BLaER1 treated with 17β-estradiol and CSF1 and Interleukin-3, amounts not matched to agents 10 nM and 100 nM (cell line): Measurements from ENCODE around the gene GPR89A.
"Not testable (repeated sequence)": the region's sequence is repeated elsewhere in the genome, so short reads cannot be mapped to it uniquely, and the experiment has no call there.

Experiments used
- H3K27ac ChIP-seq, 11 experiments: shearing (Covaris generic); formaldehyde crosslinking; 2 replicates each; pipeline ENCODE4 v1.8.1; 2022
- H3K27me3 ChIP-seq, 11 experiments: shearing (Covaris generic); formaldehyde crosslinking; 2 replicates each; pipeline ENCODE4 v1.8.1; 2022
- H3K36me3 ChIP-seq, 11 experiments: shearing (Covaris generic); formaldehyde crosslinking; 2 replicates each; pipeline ENCODE4 v1.8.1; 2022
- H3K4me1 ChIP-seq, 10 experiments: shearing (Covaris generic); formaldehyde crosslinking; 2 replicates each; pipeline ENCODE4 v1.8.1; 2022
- H3K4me2 ChIP-seq, 11 experiments: shearing (Covaris generic); formaldehyde crosslinking; 2 replicates each; pipeline ENCODE4 v1.8.1; 2022
- H3K4me3 ChIP-seq, 10 experiments: shearing (Covaris generic); formaldehyde crosslinking; 2 replicates each; pipeline ENCODE4 v1.8.1; 2022
- H3K9ac ChIP-seq, 11 experiments: shearing (Covaris generic); formaldehyde crosslinking; 2 replicates each; pipeline ENCODE4 v1.8.1; 2022
- H3K9me3 ChIP-seq, 11 experiments: shearing (Covaris generic); formaldehyde crosslinking; replicated peaks in 1 of 11; 2 replicates each; pipeline ENCODE4 v1.8.1; 2022
- H4K20me1 ChIP-seq, 11 experiments: shearing (Covaris generic); formaldehyde crosslinking; 2 replicates each; pipeline ENCODE4 v1.8.1; 2022
- Cebpa-rat ChIP-seq, 11 experiments: shearing (Covaris generic); IDR thresholded peaks; 2 replicates each; pipeline ENCODE4 v1.8.1; 2022

The GPR89A gene

GRCh38 chr1:145607833-145608733 lies at the start of gene GPR89A:
Gene GPR89A, plus strand, starts transcription at chr1:145607988. Its CDS starts 146 bp downstream, at chr1:145608134.
- Histone ChIP-seq H4K20me1 (peaks cover 0 to 12% (median 0%) of the 10 kb centered on the region in 11 experiments; a peak in 6 of 22 replicates), H3K4me1 (peaks cover 4 to 14% (median 10%) of the 10 kb centered on the region in 10 experiments; a peak in 13 of 20 replicates), H3K9ac (peak within 1 kb of the TSS; percentile 81 to 90 (median 88)), H3K27ac (peak within 1 kb of the TSS; percentile 51 to 89 (median 83); a peak in 21 of 22 replicates), H3K4me2 (peak within 1 kb of the TSS; percentile 49 to 84 (median 77); a peak in 21 of 22 replicates), H3K4me3 (peak within 1 kb of the TSS; percentile 81 to 93 (median 88))
- H3K36me3 ChIP-seq, H3K9me3 ChIP-seq, H3K27me3 ChIP-seq: not testable (repeated sequence)

- not testable (repeated sequence) for H3K27me3 ChIP-seq, H3K4me1 ChIP-seq, H3K4me3 ChIP-seq, H3K9me3 ChIP-seq, H3K36me3 ChIP-seq, H3K9ac ChIP-seq, H3K27ac ChIP-seq, H3K4me2 ChIP-seq, H4K20me1 ChIP-seq
Measured at GRCh38 chr1:145586820-145587219, 21.0 kb upstream of the GPR89A start.

GRCh38 chr1:145590806-145591205 lies 17.0 kb upstream of the GPR89A start:
- H4K20me1 ChIP-seq, H3K9ac ChIP-seq, H3K4me3 ChIP-seq, H3K9me3 ChIP-seq, H3K4me1 ChIP-seq, H3K36me3 ChIP-seq, H3K27ac ChIP-seq, H3K27me3 ChIP-seq, H3K4me2 ChIP-seq: not testable (repeated sequence)

GRCh38 chr1:145592347-145592746 lies 15.4 kb upstream of the GPR89A start:
- H3K27me3 ChIP-seq, H3K4me1 ChIP-seq, H3K9ac ChIP-seq, H3K36me3 ChIP-seq, H3K9me3 ChIP-seq, H3K27ac ChIP-seq, H3K4me3 ChIP-seq, H3K4me2 ChIP-seq, H4K20me1 ChIP-seq: not testable (repeated sequence)

- H3K4me3 ChIP-seq, H3K4me2 ChIP-seq, H3K27ac ChIP-seq, H4K20me1 ChIP-seq, H3K36me3 ChIP-seq, H3K9me3 ChIP-seq, H3K9ac ChIP-seq, H3K27me3 ChIP-seq: not testable (repeated sequence)
- H3K4me1 ChIP-seq, result peaks cover 0 to 14% (median 0%) of the 10 kb centered on the region in 10 experiments; a peak in 5 of 20 replicates
Measured at GRCh38 chr1:145595421-145595820, 12.4 kb upstream of the GPR89A start.

- H3K36me3 ChIP-seq, H3K9ac ChIP-seq, H4K20me1 ChIP-seq, H3K4me2 ChIP-seq, H3K27ac ChIP-seq, H3K27me3 ChIP-seq, H3K9me3 ChIP-seq, H3K4me3 ChIP-seq: not testable (repeated sequence)
- peaks cover 0 to 14% (median 0%) of the 10 kb centered on the region in 10 experiments; a peak in 5 of 20 replicates for H3K4me1 ChIP-seq
Measured at GRCh38 chr1:145596236-145596635, 11.6 kb upstream of the GPR89A start.

- not testable (repeated sequence) for H3K9me3 ChIP-seq, H3K36me3 ChIP-seq, H3K27me3 ChIP-seq, H4K20me1 ChIP-seq, H3K4me3 ChIP-seq, H3K9ac ChIP-seq, H3K27ac ChIP-seq
- peaks cover 0 to 14% (median 0%) of the 10 kb centered on the region in 10 experiments; a peak in 5 of 20 replicates for H3K4me1 ChIP-seq
- H3K4me2 ChIP-seq, result peak overlapping the region in 3 of 11 experiments; percentile 26 to 64 (median 50); a peak in 5 of 22 replicates
Measured at GRCh38 chr1:145599426-145599825, 8.4 kb upstream of the GPR89A start.

- Histone ChIP-seq H3K9me3 (no peaks in the 10 kb centered on the region), H4K20me1 (no peaks in the 10 kb centered on the region), H3K27ac (no peak overlapping the region), H3K4me2 (no peak overlapping the region), H3K27me3 (no peaks in the 10 kb centered on the region), H3K9ac (no peak overlapping the region), H3K36me3 (no peaks in the 10 kb centered on the region), H3K4me1 (peaks cover 0 to 14% (median 0%) of the 10 kb centered on the region in 10 experiments; a peak in 5 of 20 replicates), H3K4me3 (no peak overlapping the region)
- no peak for TF ChIP-seq Cebpa-rat (IDR thresholded peaks at IDR 0.05)
Measured at GRCh38 chr1:145601593-145601992, 6.2 kb upstream of the GPR89A start.

- H3K27ac ChIP-seq, result not testable (repeated sequence)
Measured at GRCh38 chr1:145606840-145607239, 948 bp upstream of the GPR89A start.

GRCh38 chr1:145607289-145607688 lies 499 bp upstream of the GPR89A start:
- Histone ChIP-seq H3K4me1 (peaks cover 4 to 14% (median 10%) of the 10 kb centered on the region in 10 experiments; a peak in 13 of 20 replicates), H4K20me1 (peaks cover 0 to 12% (median 0%) of the 10 kb centered on the region in 11 experiments; a peak in 6 of 22 replicates)
- H3K4me2 ChIP-seq, H3K9me3 ChIP-seq, H3K4me3 ChIP-seq, H3K36me3 ChIP-seq, H3K9ac ChIP-seq, H3K27ac ChIP-seq, H3K27me3 ChIP-seq: not testable (repeated sequence)

More at GRCh38 chr1:145606840-145607239, 948 bp upstream of the GPR89A start:
- Histone ChIP-seq H3K4me1 (peaks cover 4 to 14% (median 10%) of the 10 kb centered on the region in 10 experiments; a peak in 13 of 20 replicates), H4K20me1 (peaks cover 0 to 12% (median 0%) of the 10 kb centered on the region in 11 experiments; a peak in 6 of 22 replicates)
- not testable (repeated sequence) for H3K4me2 ChIP-seq, H3K9ac ChIP-seq, H3K27me3 ChIP-seq, H3K4me3 ChIP-seq, H3K9me3 ChIP-seq, H3K36me3 ChIP-seq

- Histone ChIP-seq H3K4me1 (peaks cover 4 to 14% (median 10%) of the 10 kb centered on the region in 10 experiments; a peak in 13 of 20 replicates), H4K20me1 (peaks cover 0 to 12% (median 0%) of the 10 kb centered on the region in 11 experiments; a peak in 6 of 22 replicates)
- H3K36me3 ChIP-seq, H3K4me3 ChIP-seq, H3K9ac ChIP-seq, H3K27me3 ChIP-seq, H3K9me3 ChIP-seq, H3K27ac ChIP-seq, H3K4me2 ChIP-seq: not testable (repeated sequence)
Measured at GRCh38 chr1:145610744-145611143, 3.0 kb downstream of the GPR89A start.

- H4K20me1 ChIP-seq, H3K4me3 ChIP-seq, H3K4me1 ChIP-seq, H3K4me2 ChIP-seq, H3K27ac ChIP-seq, H3K27me3 ChIP-seq, H3K36me3 ChIP-seq, H3K9me3 ChIP-seq, H3K9ac ChIP-seq: not testable (repeated sequence)
Measured at GRCh38 chr1:145620073-145620472, 12.3 kb downstream of the GPR89A start.

- not testable (repeated sequence) for H4K20me1 ChIP-seq, H3K36me3 ChIP-seq, H3K27me3 ChIP-seq, H3K4me2 ChIP-seq, H3K9ac ChIP-seq, H3K4me3 ChIP-seq, H3K27ac ChIP-seq, H3K4me1 ChIP-seq, H3K9me3 ChIP-seq
Measured at GRCh38 chr1:145622177-145622576, 14.4 kb downstream of the GPR89A start.

- not testable (repeated sequence) for H3K36me3 ChIP-seq, H3K4me2 ChIP-seq, H3K4me3 ChIP-seq, H3K9me3 ChIP-seq, H3K4me1 ChIP-seq, H3K9ac ChIP-seq, H3K27ac ChIP-seq, H3K27me3 ChIP-seq, H4K20me1 ChIP-seq
Measured at GRCh38 chr1:145636237-145636636, 28.4 kb downstream of the GPR89A start.
